Smooth muscle cell (in vitro differentiated cells): ENCODE results near the gene CTDP1. TPM values are rescaled to one million over a fixed set of nuclear protein-coding genes. Genes with fewer than 3 reads are reported as not detected.

ENCODE experiments used
- DNase-seq: peaks from one replicate; lab custom pipeline; 2025; ENCODE audit not compliant: unreplicated experiment; lab: John Stamatoyannopoulos, UW
- H2AFZ ChIP-seq: fragments of 200-600 bp; sonication (generic); 2 replicates; pipeline ENCODE4 v1.6.0; 2016; ENCODE audit warnings: antibody characterized with exemption, low read depth, mild to moderate bottlenecking
- H3F3A ChIP-seq: fragments of 200-600 bp; sonication (generic); 2 replicates; pipeline ENCODE4 v1.6.0; 2017; ENCODE audit warnings: antibody characterized with exemption, low read depth
- H3K27ac ChIP-seq: fragments of 200-600 bp; sonication (generic); 2 replicates; pipeline ENCODE4 v1.5.1; 2016; ENCODE audit warnings: low read depth, mild to moderate bottlenecking
- H3K27me3 ChIP-seq: fragments of 200-600 bp; sonication (generic); 2 replicates; pipeline ENCODE4 v1.6.1; 2016; ENCODE audit warnings: low read depth, mild to moderate bottlenecking
- H3K36me3 ChIP-seq: fragments of 200-600 bp; sonication (generic); 2 replicates; pipeline ENCODE4 v1.5.1; 2016; ENCODE audit warnings: low read depth
- H3K4me1 ChIP-seq: fragments of 200-600 bp; sonication (generic); 2 replicates; pipeline ENCODE4 v1.5.1; 2016; ENCODE audit warnings: low read depth
- H3K4me2 ChIP-seq: fragments of 200-600 bp; sonication (generic); 2 replicates; pipeline ENCODE4 v1.6.0; 2016; ENCODE audit warnings: mild to moderate bottlenecking
- H3K4me3 ChIP-seq: fragments of 200-600 bp; sonication (generic); 2 replicates; pipeline ENCODE4 v1.5.1; 2016; ENCODE audit warnings: mild to moderate bottlenecking
- H3K79me2 ChIP-seq: fragments of 200-600 bp; sonication (generic); 2 replicates; pipeline ENCODE4 v1.6.0; 2016; ENCODE audit warnings: low read depth, mild to moderate bottlenecking
- H3K9ac ChIP-seq: fragments of 200-600 bp; sonication (generic); 2 replicates; pipeline ENCODE4 v1.6.0; 2016; ENCODE audit warnings: low read depth
- H3K9me3 ChIP-seq: fragments of 200-600 bp; sonication (generic); replicated peaks from 2 replicates; pipeline ENCODE4 v1.5.1; 2016; ENCODE audit warnings: low read depth
- H4K20me1 ChIP-seq: fragments of 200-600 bp; sonication (generic); 2 replicates; pipeline ENCODE4 v1.6.0; 2016; ENCODE audit warnings: low read depth
- WGBS: methylation state at CpG from one replicate; pipeline ENCODE4 v1.1.7; 2016; ENCODE audit warnings: low lambda C conversion rate; 5-methylcytosine and 5-hydroxymethylcytosine counted together
- polyA plus RNA-seq: library from polyadenylated mRNA; unstranded; fragments of >200 nt; fragmentation: Nextera tagmentation; extraction: Ambion mirVana; gene quantifications from 2 replicates; pipeline ENCODE4 v1.2.1, GENCODE V29; 2016
- total RNA-seq: library from RNA; depleted of rRNA; stranded (reverse); fragments of >200 nt; gene quantifications from 2 replicates; pipeline ENCODE4 v1.2.3, GENCODE V29; 2014
- TF ChIP-seq, protein P1 (sequence below): fragments of 200-600 bp; sonication (generic); IDR thresholded peaks from 2 replicates; pipeline ENCODE4 v1.5.1; 2017; ENCODE audit warnings: borderline replicate concordance, mild to moderate bottlenecking, antibody characterized with exemption; ENCODE audit not compliant: insufficient read depth, poor library complexity, severe bottlenecking

CTDP1 gene
- total and polyA plus RNA-seq, 2 experiments from 2014 or later = 14.1 to 18.4 TPM

- H2AFZ ChIP-seq = no peak overlapping the region
- H3K4me3 ChIP-seq = no peak overlapping the region
- H3K9ac ChIP-seq = no peak overlapping the region
- no peak for DNase-seq
- H3K36me3 ChIP-seq = no peaks in the 10 kb centered on the region
- WGBS = 94% methylated on average over 1 of the region's 1 CpG
- no peaks in the 10 kb centered on the region for H4K20me1 ChIP-seq
- peaks cover 10% of the 10 kb centered on the region for H3K4me1 ChIP-seq
- TF ChIP-seq, protein P1, sequence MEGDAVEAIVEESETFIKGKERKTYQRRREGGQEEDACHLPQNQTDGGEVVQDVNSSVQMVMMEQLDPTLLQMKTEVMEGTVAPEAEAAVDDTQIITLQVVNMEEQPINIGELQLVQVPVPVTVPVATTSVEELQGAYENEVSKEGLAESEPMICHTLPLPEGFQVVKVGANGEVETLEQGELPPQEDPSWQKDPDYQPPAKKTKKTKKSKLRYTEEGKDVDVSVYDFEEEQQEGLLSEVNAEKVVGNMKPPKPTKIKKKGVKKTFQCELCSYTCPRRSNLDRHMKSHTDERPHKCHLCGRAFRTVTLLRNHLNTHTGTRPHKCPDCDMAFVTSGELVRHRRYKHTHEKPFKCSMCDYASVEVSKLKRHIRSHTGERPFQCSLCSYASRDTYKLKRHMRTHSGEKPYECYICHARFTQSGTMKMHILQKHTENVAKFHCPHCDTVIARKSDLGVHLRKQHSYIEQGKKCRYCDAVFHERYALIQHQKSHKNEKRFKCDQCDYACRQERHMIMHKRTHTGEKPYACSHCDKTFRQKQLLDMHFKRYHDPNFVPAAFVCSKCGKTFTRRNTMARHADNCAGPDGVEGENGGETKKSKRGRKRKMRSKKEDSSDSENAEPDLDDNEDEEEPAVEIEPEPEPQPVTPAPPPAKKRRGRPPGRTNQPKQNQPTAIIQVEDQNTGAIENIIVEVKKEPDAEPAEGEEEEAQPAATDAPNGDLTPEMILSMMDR = no peak
- no peaks in the 10 kb centered on the region for H3K27me3 ChIP-seq
- H3K9me3 ChIP-seq = no peaks in the 10 kb centered on the region
- no peak overlapping the region for H3K27ac ChIP-seq
- H3F3A ChIP-seq = peaks cover 3% of the 10 kb centered on the region
- no peak overlapping the region for H3K4me2 ChIP-seq
- no peaks in the 10 kb centered on the region for H3K79me2 ChIP-seq
Measured at GRCh38 chr18:79662439-79662838, 17.2 kb upstream of the CTDP1 start.

DNA sequence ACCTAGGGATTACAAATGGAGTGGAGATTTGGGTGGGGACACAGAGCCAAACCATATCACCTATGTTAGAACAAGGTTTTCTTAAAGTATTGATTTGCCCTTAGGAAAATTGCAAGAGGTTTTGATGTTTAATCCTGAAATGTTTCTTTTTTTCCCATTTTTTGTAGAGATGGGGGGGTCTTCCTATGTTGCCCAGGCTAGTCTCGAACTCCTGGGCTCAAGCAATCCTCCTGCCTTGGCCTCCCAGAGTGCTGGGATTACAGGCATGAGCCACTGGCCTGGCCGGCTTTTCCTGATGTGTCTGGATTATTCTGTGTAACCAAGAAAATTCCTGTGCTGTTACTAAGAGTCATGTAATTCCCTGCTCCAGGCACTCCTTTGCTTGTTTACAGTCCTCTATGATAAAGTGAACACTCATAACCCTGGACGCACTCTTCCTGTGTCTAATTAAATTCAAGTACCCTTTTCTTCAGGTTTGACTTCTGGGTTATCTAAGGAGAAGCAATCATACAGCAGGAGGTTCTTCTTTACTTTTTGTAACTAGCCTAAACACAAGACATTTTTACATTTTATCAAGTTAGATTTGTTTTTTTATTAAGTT lies 15.0 kb upstream of the CTDP1 start:
- WGBS = 13% methylated on average over 3 of the region's 3 CpGs
- no peaks in the 10 kb centered on the region for H3K27me3 ChIP-seq
- H3K4me3 ChIP-seq = no peak overlapping the region
- no peak overlapping the region for H2AFZ ChIP-seq
- no peak for DNase-seq
- H3K4me1 ChIP-seq = peaks cover 10% of the 10 kb centered on the region
- no peaks in the 10 kb centered on the region for H3K79me2 ChIP-seq
- no peaks in the 10 kb centered on the region for H3K9me3 ChIP-seq
- no peaks in the 10 kb centered on the region for H3K36me3 ChIP-seq
- H3K27ac ChIP-seq = peak overlapping the region; percentile 76
- H3K4me2 ChIP-seq = no peak overlapping the region
- H3F3A ChIP-seq = peaks cover 3% of the 10 kb centered on the region
- H4K20me1 ChIP-seq = no peaks in the 10 kb centered on the region
- H3K9ac ChIP-seq = no peak overlapping the region
- TF ChIP-seq, protein P1 = no peak

DNA sequence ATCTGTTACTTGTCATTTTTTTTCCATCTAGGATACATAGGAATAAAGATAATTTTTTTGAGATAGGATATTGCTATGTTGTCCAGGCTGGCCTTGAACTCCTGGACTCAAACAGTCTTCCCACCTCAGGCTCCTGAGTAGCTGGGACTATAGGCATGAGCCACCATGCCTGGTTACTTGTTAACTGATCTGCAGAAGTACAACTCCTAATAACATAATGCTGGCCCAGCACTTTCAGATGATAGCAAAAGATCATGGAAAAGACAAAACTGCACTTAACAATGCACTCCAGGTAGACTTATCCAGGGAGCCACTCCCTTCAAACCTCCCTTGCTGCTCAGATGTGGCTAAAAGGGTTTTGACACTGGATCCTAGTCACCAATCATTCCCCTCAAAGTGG lies 11.4 kb upstream of the CTDP1 start:
- Histone ChIP-seq H3K36me3 (no peaks in the 10 kb centered on the region), H3K4me3 (no peak overlapping the region), H4K20me1 (no peaks in the 10 kb centered on the region), H3K9me3 (no peaks in the 10 kb centered on the region), H2AFZ (no peak overlapping the region), H3K9ac (no peak overlapping the region), H3K27ac (no peak overlapping the region), H3K79me2 (no peaks in the 10 kb centered on the region), H3K27me3 (no peaks in the 10 kb centered on the region), H3K4me2 (no peak overlapping the region), H3K4me1 (no peaks in the 10 kb centered on the region), H3F3A (peaks cover 3% of the 10 kb centered on the region)
- DNase-seq = no peak
- TF ChIP-seq, protein P1 = no peak
